NCI-H2196 (cell line): ENCODE results near the gene HERPUD2.

ENCODE experiments used
- DNase-seq: peaks from one replicate; lab custom pipeline; 2025; ENCODE audit not compliant: unreplicated experiment; lab: John Stamatoyannopoulos, UW

Gene HERPUD2, protein sequence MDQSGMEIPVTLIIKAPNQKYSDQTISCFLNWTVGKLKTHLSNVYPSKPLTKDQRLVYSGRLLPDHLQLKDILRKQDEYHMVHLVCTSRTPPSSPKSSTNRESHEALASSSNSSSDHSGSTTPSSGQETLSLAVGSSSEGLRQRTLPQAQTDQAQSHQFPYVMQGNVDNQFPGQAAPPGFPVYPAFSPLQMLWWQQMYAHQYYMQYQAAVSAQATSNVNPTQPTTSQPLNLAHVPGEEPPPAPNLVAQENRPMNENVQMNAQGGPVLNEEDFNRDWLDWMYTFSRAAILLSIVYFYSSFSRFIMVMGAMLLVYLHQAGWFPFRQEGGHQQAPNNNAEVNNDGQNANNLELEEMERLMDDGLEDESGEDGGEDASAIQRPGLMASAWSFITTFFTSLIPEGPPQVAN

DNA sequence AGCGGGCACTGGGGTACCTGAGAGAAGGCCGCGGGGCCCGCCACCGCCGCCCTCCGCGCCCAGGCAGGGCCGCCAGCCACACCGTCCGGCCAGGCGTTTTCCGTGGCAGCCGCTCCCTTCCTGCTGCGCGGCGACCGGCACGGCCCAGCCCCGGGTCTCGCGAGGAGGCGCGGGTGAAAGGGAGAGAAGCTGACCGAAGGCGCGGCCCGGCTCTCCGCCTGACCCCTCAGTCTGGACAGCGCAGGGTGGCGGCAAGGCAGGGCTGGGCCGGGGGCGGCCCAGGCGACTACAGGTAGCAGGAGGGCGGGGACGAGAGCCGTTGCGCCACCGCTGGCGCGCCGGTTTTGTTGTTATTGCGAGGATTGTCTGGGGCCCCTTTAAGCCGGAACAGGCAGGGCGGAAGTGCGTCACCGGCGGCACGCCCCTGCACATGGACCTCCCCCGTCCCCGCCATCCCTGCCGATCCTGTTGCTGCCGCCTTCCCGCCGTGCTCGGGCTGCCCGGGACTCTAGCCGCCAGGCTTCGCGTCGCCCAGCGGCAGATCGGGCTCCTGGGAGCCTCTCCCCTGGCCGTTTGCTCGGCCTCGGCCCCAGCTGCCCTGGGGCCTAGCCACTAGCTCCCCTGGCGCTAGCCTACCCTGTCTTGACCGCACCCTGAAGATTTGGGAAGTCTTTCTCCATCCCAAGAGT is at the start of gene HERPUD2:
Gene HERPUD2, minus strand, starts transcription at position 352 of the 689 bp plus-strand sequence. CDS start 805 bp downstream, outside the sequence.
- DNase-seq, result peak; percentile 91

DNA sequence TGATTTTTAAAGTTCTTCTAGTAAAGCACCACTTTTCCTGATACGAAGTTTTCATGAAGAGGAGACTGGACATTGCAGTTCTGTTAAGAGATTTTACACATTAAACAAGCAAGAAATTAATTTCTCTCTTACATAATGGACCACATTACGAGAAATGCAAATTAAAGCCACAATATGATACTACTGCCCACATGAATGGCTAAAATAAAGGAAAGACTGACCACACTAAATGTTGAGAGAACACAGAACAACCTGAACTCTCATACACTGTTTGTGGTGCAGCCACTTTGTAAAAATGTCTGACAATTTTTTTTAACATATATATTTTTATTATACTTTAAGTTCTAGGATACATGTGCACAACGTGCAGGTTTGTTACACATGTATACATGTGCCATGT is 44.0 kb upstream of the HERPUD2 start:
- DNase-seq, result no peak

DNA sequence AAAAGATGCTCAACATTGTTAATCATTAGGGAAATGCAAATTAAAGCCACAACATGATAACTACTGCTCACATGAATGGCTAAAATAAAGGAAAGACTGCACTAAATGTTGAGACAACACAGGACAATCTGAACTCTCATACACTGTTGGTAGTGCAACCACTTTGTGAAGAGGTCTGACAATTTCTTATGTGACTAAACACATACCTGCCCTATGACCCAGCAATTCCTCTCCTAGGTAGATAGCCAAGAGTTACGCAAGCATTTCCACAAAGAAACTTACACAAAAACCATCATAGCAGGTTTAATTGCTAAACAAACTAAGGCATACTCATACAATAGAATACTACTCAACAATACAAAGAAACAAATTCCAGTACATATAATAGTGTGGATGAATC is 41.8 kb upstream of the HERPUD2 start:
- no peak for DNase-seq

DNA sequence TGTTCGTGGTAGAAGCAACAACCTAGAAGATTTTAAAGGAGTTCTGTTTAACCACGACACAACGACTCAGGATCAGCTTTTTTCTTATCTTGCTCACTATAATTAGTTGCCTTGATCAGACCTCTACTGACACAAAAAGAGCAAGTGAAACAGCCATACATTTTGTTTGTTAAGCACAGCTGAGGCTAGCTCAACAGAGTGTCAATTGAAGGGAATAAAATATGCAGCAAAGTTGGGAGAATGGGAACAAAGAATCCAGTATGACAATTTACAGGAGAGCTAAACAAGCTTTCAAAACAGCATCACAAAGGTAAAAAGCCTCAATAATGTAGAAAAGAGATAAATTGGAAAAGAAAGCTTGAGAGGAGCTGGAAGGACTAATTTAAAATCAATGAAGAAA is 40.5 kb upstream of the HERPUD2 start:
- DNase-seq, result no peak

DNA sequence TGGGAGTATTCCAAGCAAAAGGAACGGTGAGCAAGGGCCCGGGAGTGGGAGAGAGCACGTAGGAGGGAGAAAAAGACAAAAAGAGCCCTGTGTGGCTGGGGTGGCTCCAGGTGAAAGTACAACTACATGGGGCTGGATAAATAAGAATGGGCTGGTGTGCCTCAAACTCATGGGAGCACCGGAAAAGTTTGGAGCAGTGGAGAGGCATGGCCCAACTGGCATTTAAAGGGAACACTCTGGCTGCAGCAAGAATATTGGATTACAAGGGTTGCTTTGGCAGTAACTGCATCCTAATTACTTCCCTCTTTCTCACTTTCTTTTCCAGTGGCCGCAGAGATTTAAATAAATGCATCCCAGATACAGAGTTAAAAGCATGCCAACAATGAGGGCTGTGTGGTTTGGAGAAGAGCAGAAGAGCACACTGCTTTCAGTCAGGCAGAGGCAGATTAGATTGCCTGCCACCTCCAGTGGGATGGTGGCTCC is 39.1 kb upstream of the HERPUD2 start:
- no peak for DNase-seq

DNA sequence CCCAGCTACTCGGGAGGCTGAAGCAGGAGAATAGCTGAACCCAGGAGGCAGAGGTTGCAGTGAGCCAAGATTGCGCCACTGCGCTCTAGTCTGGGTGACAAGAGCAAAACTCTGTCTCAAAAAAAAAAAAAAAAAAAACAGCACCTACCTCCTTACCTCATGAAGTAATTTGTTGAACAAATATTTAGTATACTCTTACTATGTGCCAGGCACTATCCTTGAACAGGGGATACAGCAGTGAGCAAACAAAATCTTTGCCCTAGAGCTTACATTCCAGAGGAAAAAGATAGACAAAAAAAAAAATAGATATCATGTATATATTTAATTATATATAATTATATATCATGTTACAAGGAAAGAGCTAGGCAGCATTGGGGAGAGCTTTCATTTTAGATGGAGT is 36.4 kb upstream of the HERPUD2 start:
- no peak for DNase-seq

DNA sequence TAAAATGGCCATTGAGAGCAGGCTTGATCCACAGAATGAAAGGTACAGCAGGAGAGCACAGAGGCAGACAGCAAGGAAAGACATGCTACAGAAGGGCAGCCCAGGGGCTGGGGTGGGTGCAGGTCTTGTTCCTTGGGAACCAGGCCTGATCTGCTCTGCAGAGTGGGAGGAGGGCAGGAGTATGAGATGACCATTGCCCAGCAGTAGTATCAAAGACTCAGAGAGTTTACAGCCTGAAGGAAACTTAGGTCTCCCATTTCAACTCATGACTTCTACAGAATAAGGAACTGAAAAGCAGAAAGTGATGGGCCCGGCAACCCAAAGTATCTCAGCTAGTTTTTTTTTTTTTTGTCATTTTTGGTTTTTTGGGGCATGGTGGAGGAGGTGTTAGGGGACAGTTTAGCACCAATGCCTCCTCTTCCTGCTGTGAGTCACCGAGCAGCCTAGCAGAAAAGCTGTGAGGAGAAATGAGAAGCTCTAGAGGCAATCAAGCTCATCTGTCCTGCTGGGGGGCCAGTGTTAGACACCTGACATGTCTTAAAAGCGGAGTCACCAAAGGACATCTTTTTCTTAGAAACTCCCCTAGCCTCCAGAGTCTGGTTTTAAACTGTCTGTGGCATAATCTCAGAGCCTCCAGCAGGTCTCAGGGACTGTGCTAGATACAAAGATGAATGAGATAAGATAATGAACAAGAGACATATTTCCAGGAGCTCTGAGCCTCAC is 34.3 kb upstream of the HERPUD2 start:
- DNase-seq, result no peak

DNA sequence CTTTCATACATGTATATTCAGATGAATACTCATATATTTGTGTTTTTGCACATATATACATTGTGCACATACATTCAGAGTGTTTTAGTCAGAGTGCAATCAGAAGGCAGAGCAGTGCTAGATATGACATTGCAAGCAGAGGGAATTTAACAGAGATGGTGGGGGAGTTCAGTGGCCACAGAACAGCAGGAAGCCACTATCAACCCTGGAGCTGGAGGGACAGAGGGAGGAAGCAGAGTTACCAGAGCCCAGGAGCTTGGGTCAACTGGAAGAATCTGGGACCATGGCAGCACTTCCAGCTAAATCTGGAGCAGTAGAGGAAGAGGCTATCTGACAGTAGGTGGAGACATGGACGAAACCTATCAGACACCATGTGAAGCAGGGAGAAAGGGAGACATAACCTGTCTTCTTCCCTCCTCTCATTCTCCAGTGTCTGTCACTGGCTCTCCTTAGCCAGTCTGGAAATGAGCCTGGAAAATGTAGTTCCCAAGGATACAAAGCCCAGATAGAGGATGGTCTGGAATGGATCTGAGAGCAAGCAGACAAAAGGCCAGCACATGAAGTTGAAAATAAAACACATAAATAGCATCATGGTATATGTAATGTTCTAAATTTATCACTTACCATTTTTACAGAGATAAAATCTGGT is 33.6 kb upstream of the HERPUD2 start:
- DNase-seq, result no peak

DNA sequence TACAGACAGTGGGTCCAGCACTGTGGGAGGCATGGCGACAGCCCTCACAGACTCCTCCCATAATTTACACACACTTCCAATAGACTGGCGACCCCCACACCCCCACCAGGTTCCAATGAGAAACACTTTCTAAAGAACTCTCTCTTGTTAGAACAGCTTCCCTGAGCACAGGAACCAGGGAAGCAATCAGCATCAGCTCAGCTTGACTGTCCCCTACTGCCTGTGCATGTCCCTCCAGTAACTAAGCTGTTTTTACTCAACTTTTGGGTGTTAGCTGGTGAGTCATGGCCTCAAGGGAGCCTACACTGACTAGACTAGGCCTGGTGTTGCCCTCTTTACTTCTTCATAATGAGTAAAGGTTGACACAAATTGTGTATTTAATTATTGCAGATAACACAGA is 32.6 kb upstream of the HERPUD2 start:
- DNase-seq, result no peak

DNA sequence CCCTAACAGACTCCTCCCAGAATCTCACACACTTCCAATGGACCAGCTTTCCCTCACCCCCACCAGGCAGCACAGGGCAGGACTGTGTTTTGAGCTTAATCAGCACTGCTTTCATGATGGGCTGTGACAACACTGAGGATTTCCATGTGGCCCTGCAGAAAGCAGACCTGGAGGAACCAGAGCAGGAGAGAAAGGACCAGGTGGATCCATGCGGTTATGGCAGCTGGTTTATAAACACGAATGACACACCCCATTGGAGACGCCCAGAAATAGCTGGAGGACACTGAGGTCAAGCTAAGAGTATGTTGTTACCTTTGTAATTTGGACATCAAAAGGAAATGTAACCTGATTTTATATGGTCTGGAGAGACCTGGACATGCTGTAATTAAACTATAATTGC is 31.7 kb upstream of the HERPUD2 start:
- DNase-seq, result no peak

DNA sequence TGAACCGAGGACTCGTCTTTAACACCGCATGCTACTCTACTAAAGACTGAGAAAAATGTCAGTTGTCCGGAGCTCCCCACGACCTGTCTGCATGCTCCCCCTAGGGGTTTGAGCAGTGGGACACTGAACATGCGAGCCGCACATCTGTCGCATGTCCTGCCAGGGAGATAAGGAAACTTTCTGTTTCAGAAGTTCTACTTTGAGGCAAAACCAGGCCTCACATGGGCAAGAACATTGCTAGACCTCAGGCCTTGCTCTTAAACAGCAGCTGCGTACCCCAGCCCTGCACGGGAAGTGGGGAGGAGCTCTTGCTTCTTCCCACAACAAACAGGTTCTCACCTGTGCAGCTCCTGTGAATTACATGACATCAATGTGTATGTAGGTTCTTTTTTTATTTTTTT is 30.3 kb upstream of the HERPUD2 start:
- DNase-seq, result no peak

DNA sequence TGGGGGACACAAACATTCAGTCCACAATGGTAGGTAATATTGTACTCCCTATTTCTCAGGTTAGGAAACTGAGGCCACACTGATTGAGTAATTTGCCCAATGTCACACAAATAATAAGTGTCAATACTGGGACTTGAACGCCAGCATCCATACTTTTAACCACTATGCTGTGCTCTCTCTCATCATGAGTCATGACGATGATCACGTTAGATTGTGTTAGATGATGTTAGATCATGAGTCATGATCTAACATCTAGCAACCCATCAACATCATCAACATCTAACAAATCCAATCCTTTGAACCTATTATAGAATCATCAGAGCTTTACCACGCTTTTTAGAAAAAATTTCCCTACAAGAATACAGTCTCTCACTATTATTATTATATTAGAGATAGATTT is 28.1 kb upstream of the HERPUD2 start:
- no peak for DNase-seq

DNA sequence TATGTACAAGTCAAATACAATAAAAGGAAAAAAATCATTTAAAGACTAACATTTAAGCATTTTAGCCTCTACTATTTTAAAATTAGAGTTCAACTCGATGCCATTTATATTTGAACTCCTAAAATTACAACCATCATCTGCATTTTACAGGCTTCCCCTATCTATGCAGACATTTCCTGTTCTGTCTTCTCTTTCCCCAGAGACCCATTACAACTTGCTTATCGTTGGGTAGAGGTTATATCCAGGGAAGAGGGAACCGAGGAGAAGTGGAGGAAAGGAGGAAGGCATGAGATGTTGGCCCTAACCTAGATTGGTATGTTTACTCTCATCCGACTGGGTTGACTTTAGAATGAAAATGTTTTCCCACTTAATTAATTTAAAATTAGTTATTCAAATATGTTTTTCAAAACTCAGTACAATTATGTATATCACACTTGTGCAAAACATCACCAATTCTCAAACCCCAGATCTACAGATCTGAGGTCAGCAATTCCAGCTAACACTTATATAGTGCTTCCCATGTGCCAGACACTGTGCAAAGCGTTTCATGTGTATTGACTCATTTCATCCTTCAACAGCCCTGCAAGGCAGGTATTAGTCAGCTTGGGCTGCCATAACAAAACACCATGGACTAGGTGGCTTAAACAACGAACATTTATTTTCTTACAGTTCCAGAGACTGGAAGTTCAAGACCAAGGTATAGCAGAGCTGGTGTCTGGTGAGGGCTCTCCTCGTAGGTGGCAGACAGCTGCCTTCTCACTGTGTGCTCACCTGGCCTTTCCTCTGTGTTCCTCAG is 27.3 kb upstream of the HERPUD2 start:
- DNase-seq, result no peak

DNA sequence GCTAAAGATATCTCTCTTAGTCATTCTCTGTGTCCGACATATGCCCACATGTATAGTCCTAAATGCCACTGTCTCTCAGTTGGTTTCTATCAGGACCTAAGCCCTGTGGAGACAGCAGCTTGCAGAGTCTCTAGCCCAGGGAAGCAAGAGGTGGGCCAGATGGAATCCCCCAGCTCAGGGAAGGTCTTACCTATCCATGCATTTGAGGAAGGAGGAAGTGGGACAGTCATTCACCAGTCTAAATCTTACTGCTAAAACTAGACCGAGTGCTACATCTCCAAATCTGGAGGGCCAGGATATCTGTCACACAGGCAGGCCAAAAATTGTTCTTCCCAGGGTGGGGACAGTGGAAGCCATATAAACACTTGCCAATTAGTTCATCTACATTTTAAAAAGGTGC is 26.4 kb upstream of the HERPUD2 start:
- no peak for DNase-seq

DNA sequence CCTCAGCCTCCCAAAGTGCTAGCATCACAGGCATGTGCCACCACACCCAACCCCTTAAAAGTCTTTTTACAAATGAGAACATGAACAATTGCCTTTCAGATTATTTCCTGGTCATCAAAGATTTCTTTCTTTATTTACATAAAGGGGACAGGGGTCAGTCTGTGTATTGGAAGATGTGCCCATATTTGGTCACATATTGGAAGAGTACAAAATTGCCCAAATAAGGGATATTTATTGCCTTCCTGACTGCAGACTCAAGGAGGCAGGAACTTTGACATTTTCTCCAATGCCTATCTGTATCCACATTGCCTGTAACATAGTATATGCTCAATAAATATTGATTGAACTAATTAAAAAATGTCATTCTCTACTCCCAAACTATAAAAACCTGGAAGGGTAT is 25.9 kb upstream of the HERPUD2 start:
- no peak for DNase-seq

DNA sequence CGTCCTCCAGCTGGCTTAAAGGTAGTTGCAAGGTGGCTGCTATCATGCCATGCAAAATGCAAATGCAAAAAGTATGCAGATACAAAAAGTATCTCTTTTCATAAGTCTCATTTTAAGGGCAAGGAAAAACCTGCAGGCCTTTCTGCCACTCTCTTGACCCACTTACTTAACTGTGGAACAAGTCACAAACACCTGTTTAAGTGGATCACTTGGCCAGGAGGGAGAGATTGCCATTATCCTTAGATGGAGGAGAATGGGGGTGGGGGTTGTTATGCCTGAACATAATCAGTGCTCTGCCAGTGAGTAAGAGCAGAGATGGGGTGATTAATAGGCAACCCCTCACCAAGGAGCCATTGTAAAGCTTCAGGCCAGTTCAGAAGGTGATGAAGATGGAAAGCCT is 25.1 kb upstream of the HERPUD2 start:
- DNase-seq, result no peak

DNA sequence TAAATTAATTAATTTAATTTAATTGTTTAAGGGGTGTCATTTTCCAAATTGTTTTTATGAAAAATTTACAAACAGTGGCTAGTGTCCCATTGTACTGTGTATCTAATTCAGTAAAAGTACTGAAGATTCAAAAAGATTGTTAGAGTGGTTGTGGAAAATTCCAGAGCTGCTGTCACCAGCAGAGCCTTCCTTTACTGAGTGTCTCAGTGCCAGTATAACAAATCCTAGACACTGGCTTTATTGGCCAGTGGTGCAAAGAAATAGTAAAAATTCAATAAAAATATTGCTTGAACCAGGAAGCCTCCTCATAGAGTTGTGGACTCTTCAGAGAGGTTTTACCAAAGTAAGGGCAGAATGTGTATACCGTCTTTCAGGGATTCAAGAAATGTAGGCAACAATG is 23.1 kb upstream of the HERPUD2 start:
- no peak for DNase-seq

DNA sequence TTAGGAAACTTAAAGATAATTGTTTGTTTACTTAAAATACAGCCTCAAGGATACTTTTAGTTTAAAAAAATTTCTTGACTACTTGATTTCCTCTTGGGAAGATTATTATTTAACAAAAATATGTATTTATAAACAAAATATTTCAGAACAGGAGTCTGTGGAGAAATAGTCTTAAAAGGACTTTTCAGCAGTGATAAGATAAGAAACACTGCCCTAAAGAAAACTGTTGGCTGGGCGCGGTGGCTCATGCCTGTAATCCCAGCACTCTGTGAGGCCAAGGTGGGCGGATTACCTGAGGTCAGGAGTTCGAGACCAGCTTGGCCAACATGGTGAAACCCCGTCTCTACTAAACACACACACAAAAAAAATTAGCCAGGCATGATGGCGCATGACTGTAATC is 22.6 kb upstream of the HERPUD2 start:
- no peak for DNase-seq

DNA sequence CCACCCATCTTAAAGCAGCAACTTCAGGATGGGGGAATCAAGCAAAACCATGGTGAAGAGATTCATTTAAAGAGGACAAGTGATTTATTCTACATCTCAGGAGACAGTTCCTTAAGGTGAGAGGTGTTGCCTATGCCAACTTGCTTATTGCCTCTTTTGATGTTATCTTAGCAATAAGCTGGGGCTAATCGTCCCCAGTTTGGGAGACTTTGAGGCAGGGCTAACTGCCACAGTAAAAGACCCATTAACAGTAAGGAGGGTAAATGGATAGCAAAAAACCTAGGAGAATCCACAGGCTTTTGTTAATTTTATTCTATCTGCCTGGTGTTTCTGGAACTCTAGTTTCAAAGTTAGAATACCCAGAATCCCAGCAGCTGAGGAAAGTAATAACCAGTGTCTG is 22.1 kb upstream of the HERPUD2 start:
- DNase-seq, result no peak

DNA sequence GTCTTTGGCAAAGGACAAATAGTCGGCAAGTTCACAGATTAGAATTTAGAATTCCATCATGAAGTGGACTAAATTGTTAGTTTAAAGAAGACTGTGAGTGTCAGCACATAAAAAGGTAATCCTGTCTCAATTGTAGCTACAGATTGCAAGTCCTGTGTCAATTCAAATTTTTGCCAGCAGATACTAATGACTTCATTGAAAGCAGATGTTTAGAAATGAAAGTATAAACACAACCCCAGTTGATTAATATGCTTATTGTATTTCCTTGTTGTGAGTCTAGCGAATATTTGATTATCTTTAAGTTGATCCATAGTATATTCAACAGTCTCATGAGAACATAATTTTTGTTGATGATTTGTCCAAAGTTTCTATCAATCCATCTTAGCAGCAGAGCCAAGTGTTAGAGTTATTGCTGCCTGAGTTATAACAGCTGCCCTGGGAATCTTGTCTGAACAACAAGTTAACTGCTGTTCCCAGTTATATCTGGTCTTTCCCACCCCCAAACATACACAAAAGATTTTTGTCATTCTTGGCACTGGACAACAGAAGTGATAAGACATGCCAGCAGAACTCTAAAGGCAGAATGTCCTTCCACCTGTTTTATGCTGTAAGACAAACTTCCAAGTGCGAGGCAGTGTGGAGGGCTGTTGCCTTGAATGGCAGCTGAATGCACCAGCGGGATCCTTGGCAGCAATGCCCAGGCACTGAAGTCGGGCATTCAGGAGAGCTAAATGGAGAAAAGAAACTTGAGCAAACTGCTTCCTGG is 21.3 kb upstream of the HERPUD2 start:
- DNase-seq, result no peak
